GM20000 (cell line): ENCODE measurements around the gene ELF1.

Experiments used
- DNase-seq: peaks from one replicate; pipeline ENCODE4 v3.0.0; 2012; ENCODE audit warnings: low spot score
- CTCF ChIP-seq: IDR thresholded peaks from 2 replicates; pipeline ENCODE4 v1.5.1; 2012; ENCODE audit warnings: mild to moderate bottlenecking, control low read depth; ENCODE audit errors: extremely low read depth, missing control alignments

The ELF1 gene

GRCh38 chr13:40968416-40969000, 50.6 kb downstream of the ELF1 start:
- no peak for DNase-seq
- TF ChIP-seq CTCF: no peak

GRCh38 chr13:40966298-40966697, 52.8 kb downstream of the ELF1 start:
- no peak for DNase-seq
- no peak for TF ChIP-seq CTCF

- no peak for DNase-seq
- no peak for TF ChIP-seq CTCF
These were observed 55.2 kb downstream of the ELF1 start for GRCh38 chr13:40963927-40964326.

- no peak for TF ChIP-seq CTCF
- no peak for DNase-seq
These were observed 57.3 kb downstream of the ELF1 start for GRCh38 chr13:40961826-40962225.

GRCh38 chr13:40961214-40961613, 57.9 kb downstream of the ELF1 start:
- no peak for TF ChIP-seq CTCF
- no peak for DNase-seq

GRCh38 chr13:40960716-40961115, 58.4 kb downstream of the ELF1 start:
- no peak for TF ChIP-seq CTCF
- DNase-seq: no peak

GRCh38 chr13:40958655-40959054, 60.5 kb downstream of the ELF1 start:
- no peak for TF ChIP-seq CTCF
- DNase-seq: no peak
